GM12891 (cell line): Measurements from ENCODE around the gene POC1A.

ENCODE experiments used
- PAX5 ChIP-seq: IDR thresholded peaks from 2 replicates; pipeline ENCODE4 v1.6.1; 2011; ENCODE audit warnings: low read length, moderate library complexity, mild to moderate bottlenecking; ENCODE audit not compliant: insufficient read depth, severe bottlenecking
- POLR2A ChIP-seq: IDR thresholded peaks from 2 replicates; pipeline ENCODE4 v1.6.1; 2011; ENCODE audit warnings: low read depth, low read length, control low read depth
- POLR2AphosphoS5 ChIP-seq: IDR thresholded peaks from 2 replicates; pipeline ENCODE4 v1.6.1; 2011; ENCODE audit warnings: low read depth, low read length, control low read depth
- POU2F2 ChIP-seq: IDR thresholded peaks from 2 replicates; pipeline ENCODE4 v1.6.1; 2011; ENCODE audit warnings: low read depth, mild to moderate bottlenecking, control low read depth, low read length, moderate library complexity
- SPI1 ChIP-seq: IDR thresholded peaks from 2 replicates; pipeline ENCODE4 v1.6.1; 2011; ENCODE audit warnings: low read depth, low read length, control low read depth
- TAF1 ChIP-seq: IDR thresholded peaks from 2 replicates; pipeline ENCODE4 v1.6.1; 2011; ENCODE audit warnings: low read depth, low read length, control low read depth

- TF ChIP-seq POLR2A (no peak), POLR2AphosphoS5 (no peak), TAF1 (no peak), PAX5 (no peak), SPI1 (no peak), POU2F2 (no peak)
Measured at GRCh38 chr3:52195823-52196331, 41.7 kb upstream of the POC1A start.
